ENCODE measurements around the gene TSPAN18. TPM values are rescaled to one million over a fixed set of nuclear protein-coding genes. Genes with fewer than 3 reads are reported as not detected.

TSPAN18 gene
- total and polyA plus RNA-seq, 3 donors from 2014 or later: 2.1 to 11.1 (median 5.0) TPM

- Histone ChIP-seq H3K36me3 (ENCODE audit: low read depth, missing control alignments) (no peaks in the 10 kb centered on the region), H3K4me3 (no peak overlapping the region), H3K4me1 (peaks cover 11% of the 10 kb centered on the region), H3K27me3 (no peaks in the 10 kb centered on the region), H3K27ac (peak overlapping the region in 1 of 2 donors; percentile 19), H3K9me3 (no peaks in the 10 kb centered on the region)
- intact Hi-C loops (cut with DNase I; ENCODE audit: low total_unique reads): no loop called here
- TF ChIP-seq POLR2A (IDR thresholded peaks at IDR 0.05) (no peak), CTCF (IDR thresholded peaks at IDR 0.05) (no peak)
- 58 to 64% methylated on average over 9 of the region's 9 CpGs for WGBS, 2 donors
- DNase-seq: no peak
These were observed 46.7 kb downstream of the TSPAN18 start for GRCh38 chr11:44773351-44773965.

GRCh38 chr11:44774108-44774507 is 47.3 kb downstream of the TSPAN18 start:
- peak; percentile 40 for DNase-seq

GRCh38 chr11:44774731-44775130 is 48.0 kb downstream of the TSPAN18 start:
- Histone ChIP-seq H3K4me1 (peaks cover 11% of the 10 kb centered on the region), H3K27me3 (no peaks in the 10 kb centered on the region), H3K4me3 (no peak overlapping the region), H3K9me3 (no peaks in the 10 kb centered on the region), H3K36me3 (ENCODE audit: low read depth, missing control alignments) (no peaks in the 10 kb centered on the region), H3K27ac (peak overlapping the region in 1 of 2 donors; percentile 19)
- DNase-seq: no peak
- WGBS, 2 donors: 54 to 61% methylated on average over 4 of the region's 4 CpGs
- intact Hi-C loops (cut with DNase I; ENCODE audit: low total_unique reads): no loop called here
- TF ChIP-seq POLR2A (IDR thresholded peaks at IDR 0.05): no peak
- no peak for TF ChIP-seq CTCF (IDR thresholded peaks at IDR 0.05)

More at GRCh38 chr11:44774108-44774507, 47.3 kb downstream of the TSPAN18 start:
- 28 to 43% methylated on average over 2 of the region's 2 CpGs for WGBS, 2 donors
- no peaks in the 10 kb centered on the region for H3K36me3 ChIP-seq (ENCODE audit: low read depth, missing control alignments)
- no peak overlapping the region for H3K4me3 ChIP-seq
- H3K9me3 ChIP-seq: no peaks in the 10 kb centered on the region
- H3K4me1 ChIP-seq: peaks cover 11% of the 10 kb centered on the region
- intact Hi-C loops (cut with DNase I; ENCODE audit: low total_unique reads): no loop called here
- no peak for TF ChIP-seq CTCF (IDR thresholded peaks at IDR 0.05)
- no peak for TF ChIP-seq POLR2A (IDR thresholded peaks at IDR 0.05)
- peak overlapping the region in 1 of 2 donors; percentile 19 for H3K27ac ChIP-seq
- H3K27me3 ChIP-seq: no peaks in the 10 kb centered on the region

GRCh38 chr11:44775366-44775984 is 48.7 kb downstream of the TSPAN18 start:
- no peaks in the 10 kb centered on the region for H3K27me3 ChIP-seq
- H3K27ac ChIP-seq: no peak overlapping the region
- peaks cover 13% of the 10 kb centered on the region for H3K4me1 ChIP-seq
- no peaks in the 10 kb centered on the region for H3K9me3 ChIP-seq
- H3K4me3 ChIP-seq: no peak overlapping the region
- DNase-seq: peak; percentile 75
- no peaks in the 10 kb centered on the region for H3K36me3 ChIP-seq (ENCODE audit: low read depth, missing control alignments)
- intact Hi-C loops (cut with DNase I; ENCODE audit: low total_unique reads): no loop called here
- WGBS, 2 donors: 37 to 47% methylated on average over 12 of the region's 12 CpGs
- TF ChIP-seq POLR2A (IDR thresholded peaks at IDR 0.05) (no peak), CTCF (IDR thresholded peaks at IDR 0.05) (peak; percentile 40 to 67 (median 47))
